Omental fat pad (tissue), 4 donors: ENCODE measurements around the gene AKAP6. TPM values are rescaled to one million over a fixed set of nuclear protein-coding genes. Genes with fewer than 3 reads are reported as not detected.

Experiments used
- ATAC-seq: fragments of 150-250 bp; one replicate; pipeline ENCODE4 v1.9.1; 2016; ENCODE audit warnings: mild to moderate bottlenecking, moderate library complexity; ENCODE audit not compliant: low FRiP score
- DNase-seq: peaks from one replicate; pipeline ENCODE4 v3.0.0-alpha.2; 2019; ENCODE audit warnings: low spot score
- total RNA-seq, 4 donors: library from RNA; depleted of rRNA; stranded (reverse); fragments of >200 nt; gene quantifications; one replicate each; pipeline ENCODE4 v1.1.0, GENCODE V29; 2016
- TF ChIP-seq, protein P1 (sequence below), 3 donors: fragments of 450-650 bp; IDR thresholded peaks; one replicate each; pipeline ENCODE4 v1.5.1; 2016 to 2017; ENCODE audit warnings: antibody characterized with exemption in 3 of 3, mild to moderate bottlenecking in 3 of 3, moderate library complexity in 2 of 3

Gene AKAP6
- total RNA-seq, 4 donors from 2014 or later = 3.3 to 8.7 (median 5.2) TPM

DNA sequence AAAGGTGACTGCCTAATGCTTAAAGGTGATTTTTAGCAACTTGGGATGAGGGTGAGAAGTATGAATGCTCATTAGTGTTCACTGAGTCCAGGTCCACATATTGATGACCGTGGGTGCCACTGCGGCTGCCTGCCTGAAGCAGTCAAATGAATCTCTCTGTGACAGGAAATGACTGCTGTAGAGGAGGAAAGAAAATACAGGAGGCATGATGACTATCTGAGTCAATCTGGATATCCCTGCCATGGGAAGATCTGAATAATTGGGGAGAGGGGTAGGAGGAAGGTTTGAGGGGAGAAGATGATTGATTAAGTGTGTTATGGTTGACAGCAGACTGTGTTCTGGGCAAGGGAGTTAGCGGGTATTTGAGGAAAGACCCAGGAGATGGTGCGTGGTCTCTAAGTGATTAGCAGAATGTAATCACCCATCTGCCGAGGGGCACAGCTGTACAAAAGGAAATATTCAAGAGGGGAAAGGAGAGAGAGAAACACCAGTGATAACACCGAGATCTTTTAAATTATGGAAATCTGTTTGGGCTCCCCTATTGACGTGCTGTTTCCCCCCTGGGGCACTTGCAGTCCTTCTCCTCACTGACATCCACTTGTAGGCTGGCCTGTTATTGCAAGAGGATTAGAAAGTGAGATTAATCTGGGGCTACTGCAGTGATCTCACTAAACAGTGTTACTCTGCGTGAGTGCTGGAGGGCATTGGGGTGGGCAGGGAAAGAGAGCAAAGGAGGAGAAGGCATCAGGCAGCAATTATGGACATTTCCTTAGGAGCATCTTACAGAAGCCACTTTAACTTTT, 97.7 kb downstream of the AKAP6 start:
- ATAC-seq (no peak), DNase-seq (no peak)
- TF ChIP-seq, protein P1, sequence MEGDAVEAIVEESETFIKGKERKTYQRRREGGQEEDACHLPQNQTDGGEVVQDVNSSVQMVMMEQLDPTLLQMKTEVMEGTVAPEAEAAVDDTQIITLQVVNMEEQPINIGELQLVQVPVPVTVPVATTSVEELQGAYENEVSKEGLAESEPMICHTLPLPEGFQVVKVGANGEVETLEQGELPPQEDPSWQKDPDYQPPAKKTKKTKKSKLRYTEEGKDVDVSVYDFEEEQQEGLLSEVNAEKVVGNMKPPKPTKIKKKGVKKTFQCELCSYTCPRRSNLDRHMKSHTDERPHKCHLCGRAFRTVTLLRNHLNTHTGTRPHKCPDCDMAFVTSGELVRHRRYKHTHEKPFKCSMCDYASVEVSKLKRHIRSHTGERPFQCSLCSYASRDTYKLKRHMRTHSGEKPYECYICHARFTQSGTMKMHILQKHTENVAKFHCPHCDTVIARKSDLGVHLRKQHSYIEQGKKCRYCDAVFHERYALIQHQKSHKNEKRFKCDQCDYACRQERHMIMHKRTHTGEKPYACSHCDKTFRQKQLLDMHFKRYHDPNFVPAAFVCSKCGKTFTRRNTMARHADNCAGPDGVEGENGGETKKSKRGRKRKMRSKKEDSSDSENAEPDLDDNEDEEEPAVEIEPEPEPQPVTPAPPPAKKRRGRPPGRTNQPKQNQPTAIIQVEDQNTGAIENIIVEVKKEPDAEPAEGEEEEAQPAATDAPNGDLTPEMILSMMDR (IDR thresholded peaks at IDR 0.05) = no peak

- TF ChIP-seq, protein P1 (IDR thresholded peaks at IDR 0.05) = no peak
- ATAC-seq (no peak), DNase-seq (no peak)
These were observed 98.8 kb downstream of the AKAP6 start for GRCh38 chr14:32427726-32428528.

DNA sequence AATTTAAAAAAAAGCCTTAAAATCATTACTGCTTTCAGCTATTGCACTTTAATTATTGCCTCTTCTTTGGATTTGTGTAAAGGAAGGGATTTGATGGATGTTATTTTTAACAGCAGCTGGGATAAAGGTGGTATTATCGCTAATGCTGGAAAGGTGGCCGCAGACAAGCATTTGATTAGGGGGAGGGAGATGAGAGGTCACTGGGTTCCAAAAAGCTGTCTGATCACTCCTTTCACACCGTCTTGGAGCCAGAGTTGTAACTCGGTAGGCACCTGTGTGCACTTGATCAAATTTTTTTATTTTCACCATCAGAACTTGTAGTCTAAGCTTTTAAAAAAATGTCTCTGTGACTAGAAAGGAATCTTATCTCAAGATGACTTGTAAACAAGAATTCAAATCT, 99.8 kb downstream of the AKAP6 start:
- TF ChIP-seq, protein P1 (IDR thresholded peaks at IDR 0.05) = no peak
- ATAC-seq (no peak), DNase-seq (no peak)

GRCh38 chr14:32430326-32430725, 101.2 kb downstream of the AKAP6 start:
- DNase-seq (no peak), ATAC-seq (no peak)
- TF ChIP-seq, protein P1 (IDR thresholded peaks at IDR 0.05) = no peak

DNA sequence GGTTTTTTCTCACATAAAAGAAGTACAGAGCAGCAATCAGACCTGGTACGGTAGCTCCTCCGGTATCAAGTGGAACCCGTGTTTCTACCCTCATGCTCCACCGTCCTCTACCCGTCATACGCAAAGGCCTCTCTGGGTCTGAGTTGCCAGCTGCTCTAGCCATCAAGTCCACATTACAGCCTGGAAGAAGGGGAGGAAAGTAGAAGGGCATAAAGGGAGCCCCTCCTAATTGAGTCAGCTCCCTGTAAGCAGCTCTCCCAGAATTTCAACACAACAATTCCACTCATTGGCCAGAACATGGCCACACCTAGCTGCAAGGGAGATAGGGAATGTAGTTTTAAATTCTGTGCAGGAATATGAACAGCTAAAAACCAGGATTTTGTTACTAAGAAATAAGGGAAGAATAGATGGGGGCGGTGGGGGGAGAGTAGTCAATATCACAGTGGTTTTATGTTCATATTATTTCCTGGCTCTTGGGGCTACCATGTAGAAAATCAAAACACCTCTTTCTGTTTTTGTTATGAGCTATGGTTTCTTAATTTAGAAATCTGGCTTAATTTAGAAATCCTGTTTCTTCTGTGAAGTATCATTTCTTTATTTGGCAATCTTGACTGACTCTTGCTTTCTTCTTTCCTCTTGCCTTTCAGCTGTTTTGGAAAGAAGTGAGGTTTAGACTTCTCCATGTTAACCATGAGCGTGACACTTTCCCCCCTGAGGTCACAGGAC, 103.9 kb downstream of the AKAP6 start:
- ATAC-seq (peak; percentile 92), DNase-seq (no peak)
- TF ChIP-seq, protein P1 (IDR thresholded peaks at IDR 0.05) = no peak

GRCh38 chr14:32434180-32434579, 105.1 kb downstream of the AKAP6 start:
- ATAC-seq (no peak), DNase-seq (no peak)
- TF ChIP-seq, protein P1 (IDR thresholded peaks at IDR 0.05) = no peak
